Measurements from ENCODE around the gene RAET1E. TPM values are rescaled to one million over a fixed set of nuclear protein-coding genes. Genes with fewer than 3 reads are reported as not detected.

RAET1E gene
- total and polyA plus RNA-seq, 9 of the 15 experiments (the other 6 are each of a cell fraction or from before 2014, with no cell fraction given) = not detected

- H3K27me3 ChIP-seq (ENCODE audit: control insufficient read depth in 2 of 2, insufficient read depth in 2 of 2, low read length in 2 of 2) = peaks cover 20 to 35% of the 10 kb centered on the region in 2 experiments
- 4% methylated on average over 3 of the region's 3 CpGs for WGBS (ENCODE audit: insufficient coverage, low coverage, missing lambda C conversion rate)
- FAIRE-seq = no peak
These were observed 31.5 kb upstream of the RAET1E start for GRCh38 chr6:149929422-149929821.

More at GRCh38 chr6:149929422-149929821, 31.5 kb upstream of the RAET1E start:
- ATAC-seq (peak; percentile 23; the same call in 1 of the 3 replicates), DNase-seq (ENCODE audit: extremely low read depth in 1 of 4, low spot score in 3 of 4) (peak in 1 of 4 experiments; percentile 34)
- Histone ChIP-seq H3K79me2 (ENCODE audit: control insufficient read depth, insufficient read depth, low read length) (no peaks in the 10 kb centered on the region), H3K4me2 (ENCODE audit: insufficient read depth, low read length) (no peak overlapping the region), H3K27ac (ENCODE audit: extremely low read depth, low read depth, low read length) (no peak overlapping the region), H3K36me3 (ENCODE audit: control insufficient read depth, insufficient read depth, low read length) (no peaks in the 10 kb centered on the region), H3K9me3 (replicated peaks; ENCODE audit: control insufficient read depth, insufficient read depth, low read depth, low read length) (no peaks in the 10 kb centered on the region), H3K9me1 (ENCODE audit: control insufficient read depth, insufficient read depth, low read length) (no peaks in the 10 kb centered on the region), H3K4me1 (replicated peaks in 1 of 2; ENCODE audit: control insufficient read depth in 2 of 2, insufficient read depth in 2 of 2, low read length in 2 of 2) (peaks cover 0 to 10% of the 10 kb centered on the region in 2 experiments; a peak in 3 of 5 replicates), H3K9ac (ENCODE audit: insufficient read depth in 1 of 2, low read depth in 2 of 2, low read length in 2 of 2) (no peak overlapping the region), H4K20me1 (replicated peaks; ENCODE audit: control insufficient read depth, insufficient read depth, low read length) (no peaks in the 10 kb centered on the region), H3K4me3 (no peak overlapping the region), H2AFZ (ENCODE audit: low read depth, low read length) (no peak overlapping the region)
- BruUV-seq (replicated peaks) = no TSS peak
- intact Hi-C loops (cut with micrococcal nuclease) (loop anchor here (5.0 kb wide), 3 partner anchors 207 to 902 kb away; partner anchors contain the start of gene GINM1), in situ Hi-C loops (cut with MboI) (loop anchor here (10.0 kb wide), 1 partner anchor 205 kb away; no protein-coding TSS in a partner anchor)
- ChIA-PET CTCF (ENCODE audit: low intra/inter-chr PET ratio) (interaction anchor here (1.1 to 1.4 kb wide), 3 partner anchors 88 to 886 kb away, joined by 3 to 4 read pairs (median 3); no protein-coding TSS in a partner anchor), POLR2A (interaction anchor here (0.6 kb wide), 1 partner anchor 340 kb away, joined by 3 read pairs; no protein-coding TSS in a partner anchor)
- TF ChIP-seq SMC3 (conservative IDR thresholded peaks at IDR 0.05; ENCODE audit: insufficient read depth, low read depth, low read length) (0 out of 2 replicates have a peak, but pooled peaks have one; percentile 25), PCBP1 (IDR thresholded peaks at IDR 0.05; ENCODE audit: low read depth, low read length, poor library complexity, severe bottlenecking) (no peak), RAD21 (CRISPR knock-in tag; conservative IDR thresholded peaks at IDR 0.05 in 1 of 2, IDR thresholded peaks at IDR 0.05 in 1 of 2) (peak in 1 of 2 experiments; percentile 43; a peak in 2 of 4 replicates), SNIP1 (IDR thresholded peaks at IDR 0.05; ENCODE audit: low read depth) (no peak)
- TF ChIP-seq, protein P1, sequence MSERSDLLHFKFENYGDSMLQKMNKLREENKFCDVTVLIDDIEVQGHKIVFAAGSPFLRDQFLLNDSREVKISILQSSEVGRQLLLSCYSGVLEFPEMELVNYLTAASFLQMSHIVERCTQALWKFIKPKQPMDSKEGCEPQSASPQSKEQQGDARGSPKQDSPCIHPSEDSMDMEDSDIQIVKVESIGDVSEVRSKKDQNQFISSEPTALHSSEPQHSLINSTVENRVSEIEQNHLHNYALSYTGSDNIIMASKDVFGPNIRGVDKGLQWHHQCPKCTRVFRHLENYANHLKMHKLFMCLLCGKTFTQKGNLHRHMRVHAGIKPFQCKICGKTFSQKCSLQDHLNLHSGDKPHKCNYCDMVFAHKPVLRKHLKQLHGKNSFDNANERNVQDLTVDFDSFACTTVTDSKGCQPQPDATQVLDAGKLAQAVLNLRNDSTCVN (CRISPR knock-in tag; IDR thresholded peaks at IDR 0.05) = no peak
- TF ChIP-seq, protein P2, sequence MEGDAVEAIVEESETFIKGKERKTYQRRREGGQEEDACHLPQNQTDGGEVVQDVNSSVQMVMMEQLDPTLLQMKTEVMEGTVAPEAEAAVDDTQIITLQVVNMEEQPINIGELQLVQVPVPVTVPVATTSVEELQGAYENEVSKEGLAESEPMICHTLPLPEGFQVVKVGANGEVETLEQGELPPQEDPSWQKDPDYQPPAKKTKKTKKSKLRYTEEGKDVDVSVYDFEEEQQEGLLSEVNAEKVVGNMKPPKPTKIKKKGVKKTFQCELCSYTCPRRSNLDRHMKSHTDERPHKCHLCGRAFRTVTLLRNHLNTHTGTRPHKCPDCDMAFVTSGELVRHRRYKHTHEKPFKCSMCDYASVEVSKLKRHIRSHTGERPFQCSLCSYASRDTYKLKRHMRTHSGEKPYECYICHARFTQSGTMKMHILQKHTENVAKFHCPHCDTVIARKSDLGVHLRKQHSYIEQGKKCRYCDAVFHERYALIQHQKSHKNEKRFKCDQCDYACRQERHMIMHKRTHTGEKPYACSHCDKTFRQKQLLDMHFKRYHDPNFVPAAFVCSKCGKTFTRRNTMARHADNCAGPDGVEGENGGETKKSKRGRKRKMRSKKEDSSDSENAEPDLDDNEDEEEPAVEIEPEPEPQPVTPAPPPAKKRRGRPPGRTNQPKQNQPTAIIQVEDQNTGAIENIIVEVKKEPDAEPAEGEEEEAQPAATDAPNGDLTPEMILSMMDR (IDR thresholded peaks at IDR 0.05 in 2 of 3, conservative IDR thresholded peaks at IDR 0.05 in 1 of 3; ENCODE audit: insufficient read depth in 2 of 3, low read depth in 1 of 3, low read length in 3 of 3) = peak; percentile 55 to 73 (median 71)
- TF ChIP-seq, protein P3, sequence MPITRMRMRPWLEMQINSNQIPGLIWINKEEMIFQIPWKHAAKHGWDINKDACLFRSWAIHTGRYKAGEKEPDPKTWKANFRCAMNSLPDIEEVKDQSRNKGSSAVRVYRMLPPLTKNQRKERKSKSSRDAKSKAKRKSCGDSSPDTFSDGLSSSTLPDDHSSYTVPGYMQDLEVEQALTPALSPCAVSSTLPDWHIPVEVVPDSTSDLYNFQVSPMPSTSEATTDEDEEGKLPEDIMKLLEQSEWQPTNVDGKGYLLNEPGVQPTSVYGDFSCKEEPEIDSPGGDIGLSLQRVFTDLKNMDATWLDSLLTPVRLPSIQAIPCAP (CRISPR knock-in tag; IDR thresholded peaks at IDR 0.05; ENCODE audit: borderline replicate concordance) = no peak
- TF ChIP-seq, protein P4, sequence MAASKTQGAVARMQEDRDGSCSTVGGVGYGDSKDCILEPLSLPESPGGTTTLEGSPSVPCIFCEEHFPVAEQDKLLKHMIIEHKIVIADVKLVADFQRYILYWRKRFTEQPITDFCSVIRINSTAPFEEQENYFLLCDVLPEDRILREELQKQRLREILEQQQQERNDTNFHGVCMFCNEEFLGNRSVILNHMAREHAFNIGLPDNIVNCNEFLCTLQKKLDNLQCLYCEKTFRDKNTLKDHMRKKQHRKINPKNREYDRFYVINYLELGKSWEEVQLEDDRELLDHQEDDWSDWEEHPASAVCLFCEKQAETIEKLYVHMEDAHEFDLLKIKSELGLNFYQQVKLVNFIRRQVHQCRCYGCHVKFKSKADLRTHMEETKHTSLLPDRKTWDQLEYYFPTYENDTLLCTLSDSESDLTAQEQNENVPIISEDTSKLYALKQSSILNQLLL (CRISPR knock-in tag; IDR thresholded peaks at IDR 0.05; ENCODE audit: borderline replicate concordance) = no peak

All from K562 (cell line).